B cell (primary cell): ENCODE results near the gene TPCN1.

ENCODE experiments used
- EZH2 ChIP-seq: IDR thresholded peaks from 2 replicates; pipeline ENCODE4 v1.6.1; 2012; ENCODE audit warnings: borderline replicate concordance, low read depth, mild to moderate bottlenecking, moderate library complexity, low read length; ENCODE audit not compliant: insufficient read depth, poor library complexity, severe bottlenecking
- TF ChIP-seq, protein P1 (sequence below): fragments of 200-600 bp; IDR thresholded peaks from one replicate; pipeline ENCODE4 v1.8.0; 2022; ENCODE audit warnings: antibody characterized with exemption, mild to moderate bottlenecking

DNA sequence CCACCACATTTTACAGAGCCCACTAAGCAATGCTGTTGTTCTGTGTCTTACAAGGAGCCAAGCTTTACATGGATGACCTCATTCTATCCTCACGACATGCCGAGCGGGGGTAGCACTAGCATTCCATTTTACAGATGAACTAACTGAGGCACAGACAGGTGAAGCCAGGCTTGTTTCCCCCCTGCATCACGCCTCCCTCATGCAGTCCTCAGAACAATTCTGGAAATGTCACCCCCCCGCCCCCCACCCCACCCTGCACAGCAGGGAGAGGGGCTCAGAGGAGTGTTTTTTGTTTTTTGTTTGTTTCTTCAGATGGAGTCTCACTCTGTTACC lies 112.1 kb downstream of the TPCN1 start:
- TF ChIP-seq, protein P1, sequence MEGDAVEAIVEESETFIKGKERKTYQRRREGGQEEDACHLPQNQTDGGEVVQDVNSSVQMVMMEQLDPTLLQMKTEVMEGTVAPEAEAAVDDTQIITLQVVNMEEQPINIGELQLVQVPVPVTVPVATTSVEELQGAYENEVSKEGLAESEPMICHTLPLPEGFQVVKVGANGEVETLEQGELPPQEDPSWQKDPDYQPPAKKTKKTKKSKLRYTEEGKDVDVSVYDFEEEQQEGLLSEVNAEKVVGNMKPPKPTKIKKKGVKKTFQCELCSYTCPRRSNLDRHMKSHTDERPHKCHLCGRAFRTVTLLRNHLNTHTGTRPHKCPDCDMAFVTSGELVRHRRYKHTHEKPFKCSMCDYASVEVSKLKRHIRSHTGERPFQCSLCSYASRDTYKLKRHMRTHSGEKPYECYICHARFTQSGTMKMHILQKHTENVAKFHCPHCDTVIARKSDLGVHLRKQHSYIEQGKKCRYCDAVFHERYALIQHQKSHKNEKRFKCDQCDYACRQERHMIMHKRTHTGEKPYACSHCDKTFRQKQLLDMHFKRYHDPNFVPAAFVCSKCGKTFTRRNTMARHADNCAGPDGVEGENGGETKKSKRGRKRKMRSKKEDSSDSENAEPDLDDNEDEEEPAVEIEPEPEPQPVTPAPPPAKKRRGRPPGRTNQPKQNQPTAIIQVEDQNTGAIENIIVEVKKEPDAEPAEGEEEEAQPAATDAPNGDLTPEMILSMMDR: no peak
- no peak for TF ChIP-seq EZH2
